ENCODE data around the gene PARP12.

Gene PARP12

GRCh38 chr7:140033779-140034363 lies 28.9 kb downstream of the PARP12 start:
- DNase-seq = no peak

- no peak for DNase-seq
Measured at GRCh38 chr7:140033036-140033435, 29.7 kb downstream of the PARP12 start.

GRCh38 chr7:140031364-140031763 lies 31.4 kb downstream of the PARP12 start:
- DNase-seq = no peak

- DNase-seq = no peak
Measured at GRCh38 chr7:140029072-140029471, 33.7 kb downstream of the PARP12 start.

GRCh38 chr7:140028311-140028710 lies 34.4 kb downstream of the PARP12 start:
- no peak for DNase-seq

- DNase-seq = no peak
Measured at GRCh38 chr7:140027858-140028257, 34.9 kb downstream of the PARP12 start.

- no peak for DNase-seq
Measured at GRCh38 chr7:140026935-140027334, 35.8 kb downstream of the PARP12 start.

- DNase-seq = no peak
Measured at GRCh38 chr7:140025814-140026433, 36.8 kb downstream of the PARP12 start.

- no peak for DNase-seq
Measured at GRCh38 chr7:140025241-140025640, 37.5 kb downstream of the PARP12 start.

GRCh38 chr7:140024585-140024984 lies 38.2 kb downstream of the PARP12 start:
- no peak for DNase-seq

GRCh38 chr7:140023728-140024127 lies 39.0 kb downstream of the PARP12 start:
- DNase-seq = no peak

GRCh38 chr7:140022582-140023211 lies 40.1 kb downstream of the PARP12 start:
- no peak for DNase-seq

- no peak for DNase-seq
Measured at GRCh38 chr7:140021603-140022002, 41.1 kb downstream of the PARP12 start.

- DNase-seq = no peak
Measured at GRCh38 chr7:140019606-140020005, 43.1 kb downstream of the PARP12 start.

GRCh38 chr7:140019172-140019571 lies 43.6 kb downstream of the PARP12 start:
- DNase-seq = no peak

- no peak for DNase-seq
Measured at GRCh38 chr7:140018125-140019043, 44.4 kb downstream of the PARP12 start.

GRCh38 chr7:140017543-140017942 lies 45.2 kb downstream of the PARP12 start:
- DNase-seq = no peak

- no peak for DNase-seq
Measured at GRCh38 chr7:140017034-140017433, 45.7 kb downstream of the PARP12 start.

- DNase-seq = no peak
Measured at GRCh38 chr7:140016540-140016939, 46.2 kb downstream of the PARP12 start.

GRCh38 chr7:140015471-140015970 lies 47.2 kb downstream of the PARP12 start:
- no peak for DNase-seq

- no peak for DNase-seq
Measured at GRCh38 chr7:140014123-140014522, 48.6 kb downstream of the PARP12 start.

- no peak for DNase-seq
Measured at GRCh38 chr7:140013676-140014075, 49.1 kb downstream of the PARP12 start.

- DNase-seq = no peak
Measured at GRCh38 chr7:140010194-140010895, 52.4 kb downstream of the PARP12 start.
